Lung (tissue), 12 donors: Measurements from ENCODE around the gene C11orf91. TPM values are rescaled to one million over a fixed set of nuclear protein-coding genes. Genes with fewer than 3 reads are reported as not detected.
"Not testable (repeated sequence)": the region's sequence is repeated elsewhere in the genome, so short reads cannot be mapped to it uniquely, and the experiment has no call there.

ENCODE experiments used
- ATAC-seq: fragments of 200-7000 bp; cut with Tn5 transposase; one replicate; pipeline ENCODE4 v1.9.1; 2020; ENCODE audit warnings: moderate number of reproducible peaks; ENCODE audit not compliant: insufficient read depth, low FRiP score
- DNase-seq, 3 donors: peaks; one replicate each; pipeline ENCODE4 v3.0.0-alpha.2; 2013 to 2017
- H3K27ac ChIP-seq, 2 donors: one replicate each; pipeline ENCODE4 v1.5.1; 2013; ENCODE audit warnings: mild to moderate bottlenecking in 2 of 2, moderate library complexity in 2 of 2, control low read depth in 1 of 2, inconsistent platforms in 1 of 2, low read depth in 1 of 2, low read length in 1 of 2
- H3K27me3 ChIP-seq, 3 donors: one replicate each; pipeline ENCODE4 v1.5.1; 2013; ENCODE audit warnings: low read length in 2 of 3; ENCODE audit not compliant: control insufficient read depth in 3 of 3, insufficient read depth in 3 of 3
- H3K36me3 ChIP-seq, 4 donors: one replicate each; pipeline ENCODE4 v1.5.1; 2013; ENCODE audit warnings: low read length in 4 of 4, mild to moderate bottlenecking in 1 of 4, moderate library complexity in 1 of 4; ENCODE audit not compliant: control insufficient read depth in 4 of 4, insufficient read depth in 4 of 4
- H3K4me1 ChIP-seq, 5 donors: one replicate each; pipeline ENCODE4 v1.5.1; 2013; ENCODE audit warnings: low read length in 5 of 5, mild to moderate bottlenecking in 2 of 5, moderate library complexity in 1 of 5; ENCODE audit not compliant: control insufficient read depth in 5 of 5, insufficient read depth in 5 of 5
- H3K4me3 ChIP-seq: one replicate; pipeline ENCODE4 v1.5.1; 2013; ENCODE audit warnings: mild to moderate bottlenecking, control low read depth, moderate library complexity
- H3K9ac ChIP-seq, 2 donors: one replicate each; pipeline ENCODE4 v1.5.1; 2013; ENCODE audit warnings: low read length in 2 of 2, control low read depth in 1 of 2; ENCODE audit not compliant: insufficient read depth in 1 of 2
- H3K9me3 ChIP-seq, 4 donors: one replicate each; pipeline ENCODE4 v1.5.1; 2013; ENCODE audit warnings: low read length in 3 of 4, mild to moderate bottlenecking in 1 of 4, moderate library complexity in 1 of 4; ENCODE audit not compliant: control insufficient read depth in 4 of 4, insufficient read depth in 3 of 4
- WGBS, 2 donors: extraction: QIAGEN DNeasy Blood & Tissue Kit; methylation state at CpG; one replicate each; pipeline ENCODE4 v1.1.7; 2013; 5-methylcytosine and 5-hydroxymethylcytosine counted together
- polyA plus RNA-seq, 2 donors: library from polyadenylated mRNA; stranded (reverse); fragments of 200-250 nt; gene quantifications; one replicate each; pipeline ENCODE4 v1.2.1, GENCODE V29; 2013
- total RNA-seq, 2 donors: library from RNA; depleted of rRNA in 1 of 2; stranded (reverse); fragments of >200 nt in 1 of 2; gene quantifications; one replicate each; pipeline ENCODE4 v1.2.1, GENCODE V29; 2014 to 2021
- TF ChIP-seq, protein P1 (sequence below): IDR thresholded peaks from 2 replicates; pipeline ENCODE4 v1.5.1; 2012; ENCODE audit warnings: mild to moderate bottlenecking; ENCODE audit errors: control extremely low read depth, extremely low read depth
- donor health status: control.
- donor health status: control.
- donor health status: Bipolar disorder and iron deficiency.
- donor health status: healthy.
- donor health status: DM: yes; HTN: yes; CAD: no.

Gene C11orf91
- total and polyA plus RNA-seq, 4 donors = 0.58 to 3.6 TPM; not detected in 2

DNA sequence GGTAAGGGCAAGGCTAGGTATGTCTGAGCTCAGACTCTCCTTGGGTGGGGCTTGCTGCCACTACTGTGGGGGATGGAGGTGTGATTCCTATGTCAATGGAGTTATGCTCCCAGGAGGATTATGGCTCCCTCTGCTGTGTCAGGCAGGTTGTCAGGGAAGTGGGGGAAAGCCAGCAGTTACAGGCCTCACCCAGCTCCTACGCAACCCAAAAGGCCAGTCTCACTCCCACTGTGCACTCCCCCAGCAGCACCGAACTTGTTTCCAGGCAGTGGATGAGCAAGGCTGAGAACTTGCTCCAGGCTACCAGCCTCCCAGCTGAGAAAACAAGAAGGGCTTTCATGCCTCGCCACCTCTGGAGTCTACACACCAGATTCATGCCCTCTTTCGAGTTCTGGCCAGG, 18.2 kb downstream of the C11orf91 start:
- ATAC-seq (no peak), DNase-seq (no peak)
- Histone ChIP-seq H3K4me1 (peaks cover 0 to 5% (median 0%) of the 10 kb centered on the region in 5 donors), H3K27ac (no peak overlapping the region), H3K4me3 (no peak overlapping the region), H3K9me3 (peaks cover 0 to 4% (median 2%) of the 10 kb centered on the region in 4 donors), H3K9ac (no peak overlapping the region), H3K36me3 (no peaks in the 10 kb centered on the region), H3K27me3 (no peaks in the 10 kb centered on the region)
- 90 to 92% methylated on average over 4 of the region's 4 CpGs for WGBS, 2 donors
- TF ChIP-seq, protein P1, sequence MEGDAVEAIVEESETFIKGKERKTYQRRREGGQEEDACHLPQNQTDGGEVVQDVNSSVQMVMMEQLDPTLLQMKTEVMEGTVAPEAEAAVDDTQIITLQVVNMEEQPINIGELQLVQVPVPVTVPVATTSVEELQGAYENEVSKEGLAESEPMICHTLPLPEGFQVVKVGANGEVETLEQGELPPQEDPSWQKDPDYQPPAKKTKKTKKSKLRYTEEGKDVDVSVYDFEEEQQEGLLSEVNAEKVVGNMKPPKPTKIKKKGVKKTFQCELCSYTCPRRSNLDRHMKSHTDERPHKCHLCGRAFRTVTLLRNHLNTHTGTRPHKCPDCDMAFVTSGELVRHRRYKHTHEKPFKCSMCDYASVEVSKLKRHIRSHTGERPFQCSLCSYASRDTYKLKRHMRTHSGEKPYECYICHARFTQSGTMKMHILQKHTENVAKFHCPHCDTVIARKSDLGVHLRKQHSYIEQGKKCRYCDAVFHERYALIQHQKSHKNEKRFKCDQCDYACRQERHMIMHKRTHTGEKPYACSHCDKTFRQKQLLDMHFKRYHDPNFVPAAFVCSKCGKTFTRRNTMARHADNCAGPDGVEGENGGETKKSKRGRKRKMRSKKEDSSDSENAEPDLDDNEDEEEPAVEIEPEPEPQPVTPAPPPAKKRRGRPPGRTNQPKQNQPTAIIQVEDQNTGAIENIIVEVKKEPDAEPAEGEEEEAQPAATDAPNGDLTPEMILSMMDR = no peak

DNA sequence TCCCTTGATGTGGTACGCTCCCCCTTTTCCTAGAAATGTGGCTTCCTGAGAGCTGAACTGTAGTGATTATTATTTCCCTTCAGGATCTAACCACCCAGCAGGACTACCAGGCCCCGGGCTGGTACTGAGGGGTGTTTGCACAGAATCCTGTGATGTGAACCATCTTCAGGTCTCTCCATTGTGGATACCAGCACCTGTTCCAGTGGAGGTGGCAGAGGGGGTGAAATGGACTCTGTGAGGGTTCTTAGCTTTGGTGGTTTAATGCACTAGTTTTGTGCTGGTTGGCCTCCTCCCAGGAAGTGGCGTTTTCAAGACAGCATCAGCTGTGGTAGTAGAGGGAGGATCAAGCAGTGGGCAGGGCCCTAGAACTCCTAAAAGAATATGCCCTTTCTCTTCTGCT, 18.6 kb downstream of the C11orf91 start:
- WGBS, 2 donors = 88% methylated on average over 3 of the region's 3 CpGs
- DNase-seq = no peak

DNA sequence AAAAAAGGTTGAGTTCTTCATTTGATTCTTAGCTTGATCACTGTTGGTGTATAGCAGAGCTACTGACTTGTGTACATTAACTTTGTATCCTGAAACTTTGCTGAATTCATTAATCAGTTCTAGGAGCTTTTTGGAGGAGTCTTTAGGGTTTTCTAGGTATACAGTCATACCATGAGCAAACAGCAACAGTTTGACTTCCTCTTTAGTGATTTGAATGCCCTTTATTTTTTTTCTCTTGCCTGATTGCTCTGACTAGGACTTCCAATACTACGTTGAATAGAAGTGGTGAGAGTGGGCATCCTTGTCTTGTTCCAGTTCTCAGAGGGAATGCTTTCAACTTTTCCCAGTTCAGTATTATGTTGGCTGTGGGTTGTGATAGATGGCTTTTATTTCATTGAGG, 22.0 kb downstream of the C11orf91 start:
- not testable (repeated sequence) for H3K27ac ChIP-seq, H3K36me3 ChIP-seq, H3K4me3 ChIP-seq, H3K4me1 ChIP-seq, H3K9me3 ChIP-seq, DNase-seq, ATAC-seq, H3K27me3 ChIP-seq, H3K9ac ChIP-seq
- 68 to 74% methylated on average over 1 of the region's 1 CpG for WGBS, 2 donors

More for the DNA sequence above, 18.6 kb downstream of the C11orf91 start:
- Histone ChIP-seq H3K27me3 (no peaks in the 10 kb centered on the region), H3K9ac (no peak overlapping the region), H3K27ac (no peak overlapping the region), H3K4me1 (peaks cover 0 to 5% (median 0%) of the 10 kb centered on the region in 5 donors), H3K4me3 (no peak overlapping the region), H3K9me3 (peaks cover 0 to 4% (median 2%) of the 10 kb centered on the region in 4 donors), H3K36me3 (no peaks in the 10 kb centered on the region)
- no peak for ATAC-seq
- TF ChIP-seq, protein P1 = no peak

DNA sequence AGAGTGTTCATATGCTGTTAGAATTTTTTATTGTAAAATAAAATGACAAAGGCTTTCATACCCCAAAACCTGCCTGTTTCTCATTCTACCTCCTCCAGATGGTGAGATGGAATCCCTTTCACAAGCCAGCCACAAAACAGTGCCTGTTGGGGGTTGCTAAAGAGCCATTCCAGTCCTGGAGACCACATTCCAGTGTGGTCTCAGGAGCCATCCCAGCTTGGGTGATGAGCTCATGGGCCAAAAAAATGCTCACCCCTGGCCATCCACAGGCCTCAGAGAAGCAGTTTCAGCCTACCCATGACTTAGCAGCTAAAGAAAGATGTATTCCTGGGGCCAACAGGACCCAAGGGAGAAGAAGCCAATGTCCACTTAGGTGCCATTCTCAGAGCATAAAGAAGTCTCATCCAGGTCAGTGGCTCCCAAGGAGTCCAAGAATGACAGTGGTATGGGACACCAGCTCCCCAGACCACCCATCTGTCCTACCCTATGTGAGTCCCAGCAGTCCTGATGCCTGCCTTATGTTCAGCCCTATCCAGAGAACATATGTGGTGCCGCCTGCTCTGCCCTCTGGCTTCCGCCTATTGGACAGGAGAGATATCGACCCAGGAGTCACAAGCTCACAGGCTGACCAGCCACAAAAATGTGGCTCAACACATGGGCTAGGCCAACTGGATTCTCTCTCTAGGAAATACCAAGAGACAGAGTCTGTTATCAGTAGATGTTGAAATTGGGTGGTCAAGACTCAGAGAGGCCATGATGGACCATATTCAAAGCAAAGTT, 26.4 kb downstream of the C11orf91 start:
- TF ChIP-seq, protein P1 = no peak
- Histone ChIP-seq H3K9ac (no peak overlapping the region), H3K4me3 (no peak overlapping the region), H3K36me3 (no peaks in the 10 kb centered on the region), H3K27me3 (no peaks in the 10 kb centered on the region), H3K9me3 (peaks cover 0 to 4% (median 0%) of the 10 kb centered on the region in 4 donors), H3K27ac (no peak overlapping the region), H3K4me1 (peaks cover 0 to 2% (median 0%) of the 10 kb centered on the region in 5 donors)
- DNase-seq = no peak
- ATAC-seq = no peak
- WGBS, 2 donors = 96 to 97% methylated on average over 3 of the region's 3 CpGs
